ENCODE results near the gene ABHD13. TPM values are rescaled to one million over a fixed set of nuclear protein-coding genes. Genes with fewer than 3 reads are reported as not detected.

The ABHD13 gene
- total RNA-seq, 1 experiment from 2014 or later = 9.9 TPM

- DNase-seq = no peak
- POLR2A ChIA-PET = no interaction called here
- H3K4me3 Mint-ChIP-seq (ENCODE audit: unreplicated experiment) = no peak overlapping the region
- CTCF ChIA-PET = no interaction called here
- intact Hi-C loops (cut with micrococcal nuclease; ENCODE audit: unreplicated experiment) = no loop called here
- no peak overlapping the region for H3K27ac Mint-ChIP-seq (ENCODE audit: unreplicated experiment)
- no TSS peak for BruUV-seq (replicated peaks)
- Histone ChIP-seq H3K9me3 (no peaks in the 10 kb centered on the region), H3K4me1 (no peaks in the 10 kb centered on the region), H3K27me3 (replicated peaks; ENCODE audit: control insufficient read depth, insufficient read depth, low read length) (no peaks in the 10 kb centered on the region), H3K4me3 (ENCODE audit: low read depth, low read length) (no peak overlapping the region), H3K36me3 (ENCODE audit: control insufficient read depth, insufficient read depth, low read length) (no peaks in the 10 kb centered on the region)
- H3K9me3 Mint-ChIP-seq (ENCODE audit: unreplicated experiment) = no peaks in the 10 kb centered on the region
- no peaks in the 10 kb centered on the region for H3K4me1 Mint-ChIP-seq (ENCODE audit: low read depth, unreplicated experiment)
- no peak for TF ChIP-seq CTCF (IDR thresholded peaks at IDR 0.05; ENCODE audit: insufficient read depth in 1 of 2, low read depth in 1 of 2, low read length in 1 of 2, severe bottlenecking in 1 of 2, unreplicated experiment in 1 of 2)
- peaks cover 10% of the 10 kb centered on the region for H3K27me3 Mint-ChIP-seq (ENCODE audit: insufficient read depth, unreplicated experiment)
- H3K36me3 Mint-ChIP-seq (ENCODE audit: insufficient read depth, unreplicated experiment) = no peaks in the 10 kb centered on the region
These were observed 57.9 kb downstream of the ABHD13 start for GRCh38 chr13:108276060-108276459.

GRCh38 chr13:108278466-108278865 lies 60.3 kb downstream of the ABHD13 start:
- no peaks in the 10 kb centered on the region for H3K9me3 Mint-ChIP-seq (ENCODE audit: unreplicated experiment)
- BruUV-seq (replicated peaks) = no TSS peak
- H3K4me1 Mint-ChIP-seq (ENCODE audit: low read depth, unreplicated experiment) = no peaks in the 10 kb centered on the region
- no peaks in the 10 kb centered on the region for H3K36me3 Mint-ChIP-seq (ENCODE audit: insufficient read depth, unreplicated experiment)
- no peaks in the 10 kb centered on the region for H3K27me3 ChIP-seq (replicated peaks; ENCODE audit: control insufficient read depth, insufficient read depth, low read length)
- DNase-seq = no peak
- peaks cover 16% of the 10 kb centered on the region for H3K27me3 Mint-ChIP-seq (ENCODE audit: insufficient read depth, unreplicated experiment)
- H3K4me3 Mint-ChIP-seq (ENCODE audit: unreplicated experiment) = no peak overlapping the region
- no peak for TF ChIP-seq CTCF (IDR thresholded peaks at IDR 0.05; ENCODE audit: insufficient read depth in 1 of 2, low read depth in 1 of 2, low read length in 1 of 2, severe bottlenecking in 1 of 2, unreplicated experiment in 1 of 2)
- no peaks in the 10 kb centered on the region for H3K36me3 ChIP-seq (ENCODE audit: control insufficient read depth, insufficient read depth, low read length)
- H3K9me3 ChIP-seq = no peaks in the 10 kb centered on the region
- ChIA-PET POLR2A (no interaction called here), CTCF (no interaction called here)
- no peak overlapping the region for H3K4me3 ChIP-seq (ENCODE audit: low read depth, low read length)
- no peaks in the 10 kb centered on the region for H3K4me1 ChIP-seq
- intact Hi-C loops (cut with micrococcal nuclease; ENCODE audit: unreplicated experiment) = no loop called here
- H3K27ac Mint-ChIP-seq (ENCODE audit: unreplicated experiment) = no peak overlapping the region

GRCh38 chr13:108281901-108282300 lies 63.7 kb downstream of the ABHD13 start:
- no peaks in the 10 kb centered on the region for H3K4me1 Mint-ChIP-seq (ENCODE audit: low read depth, unreplicated experiment)
- no peak for TF ChIP-seq CTCF (IDR thresholded peaks at IDR 0.05; ENCODE audit: insufficient read depth in 1 of 2, low read depth in 1 of 2, low read length in 1 of 2, severe bottlenecking in 1 of 2, unreplicated experiment in 1 of 2)
- BruUV-seq (replicated peaks) = no TSS peak
- no peak overlapping the region for H3K4me3 Mint-ChIP-seq (ENCODE audit: unreplicated experiment)
- intact Hi-C loops (cut with micrococcal nuclease; ENCODE audit: unreplicated experiment) = no loop called here
- ChIA-PET POLR2A (no interaction called here), CTCF (no interaction called here)
- peaks cover 13% of the 10 kb centered on the region for H3K27me3 Mint-ChIP-seq (ENCODE audit: insufficient read depth, unreplicated experiment)
- Histone ChIP-seq H3K36me3 (ENCODE audit: control insufficient read depth, insufficient read depth, low read length) (no peaks in the 10 kb centered on the region), H3K4me3 (ENCODE audit: low read depth, low read length) (no peak overlapping the region), H3K9me3 (no peaks in the 10 kb centered on the region), H3K27me3 (replicated peaks; ENCODE audit: control insufficient read depth, insufficient read depth, low read length) (no peaks in the 10 kb centered on the region), H3K4me1 (no peaks in the 10 kb centered on the region)
- no peaks in the 10 kb centered on the region for H3K36me3 Mint-ChIP-seq (ENCODE audit: insufficient read depth, unreplicated experiment)
- H3K9me3 Mint-ChIP-seq (ENCODE audit: unreplicated experiment) = no peaks in the 10 kb centered on the region
- H3K27ac Mint-ChIP-seq (ENCODE audit: unreplicated experiment) = no peak overlapping the region
- DNase-seq = no peak
